Measurements from ENCODE around the gene CALR. TPM values are rescaled to one million over a fixed set of nuclear protein-coding genes. Genes with fewer than 3 reads are reported as not detected.

CALR gene
- polyA plus RNA-seq, 1 donor (not counting 4 experiments of a cell fraction or from before 2014, with no cell fraction given) = 899 TPM

DNA sequence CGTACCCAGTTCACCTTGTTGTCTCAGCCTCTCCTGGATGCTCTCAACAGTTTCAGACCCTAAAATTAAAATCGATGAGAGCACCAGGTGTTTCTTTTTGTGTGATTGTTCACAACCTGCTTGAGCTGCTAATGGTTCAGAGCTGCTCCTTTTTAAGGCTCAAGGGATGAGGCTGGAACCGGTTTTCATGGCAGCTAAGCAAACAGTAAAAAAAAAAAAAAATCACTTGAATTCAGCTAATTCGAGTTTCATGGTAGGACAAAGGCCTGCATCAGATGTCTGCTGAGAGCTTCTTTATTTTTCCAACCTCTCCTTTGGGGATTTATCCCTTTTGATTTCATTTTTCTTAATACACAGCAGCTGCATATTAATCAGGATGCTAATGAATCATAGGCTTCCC is 25.8 kb upstream of the CALR start:
- TF ChIP-seq, protein P1, sequence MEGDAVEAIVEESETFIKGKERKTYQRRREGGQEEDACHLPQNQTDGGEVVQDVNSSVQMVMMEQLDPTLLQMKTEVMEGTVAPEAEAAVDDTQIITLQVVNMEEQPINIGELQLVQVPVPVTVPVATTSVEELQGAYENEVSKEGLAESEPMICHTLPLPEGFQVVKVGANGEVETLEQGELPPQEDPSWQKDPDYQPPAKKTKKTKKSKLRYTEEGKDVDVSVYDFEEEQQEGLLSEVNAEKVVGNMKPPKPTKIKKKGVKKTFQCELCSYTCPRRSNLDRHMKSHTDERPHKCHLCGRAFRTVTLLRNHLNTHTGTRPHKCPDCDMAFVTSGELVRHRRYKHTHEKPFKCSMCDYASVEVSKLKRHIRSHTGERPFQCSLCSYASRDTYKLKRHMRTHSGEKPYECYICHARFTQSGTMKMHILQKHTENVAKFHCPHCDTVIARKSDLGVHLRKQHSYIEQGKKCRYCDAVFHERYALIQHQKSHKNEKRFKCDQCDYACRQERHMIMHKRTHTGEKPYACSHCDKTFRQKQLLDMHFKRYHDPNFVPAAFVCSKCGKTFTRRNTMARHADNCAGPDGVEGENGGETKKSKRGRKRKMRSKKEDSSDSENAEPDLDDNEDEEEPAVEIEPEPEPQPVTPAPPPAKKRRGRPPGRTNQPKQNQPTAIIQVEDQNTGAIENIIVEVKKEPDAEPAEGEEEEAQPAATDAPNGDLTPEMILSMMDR (optimal IDR thresholded peaks at IDR 0.05 in 1 of 3, IDR thresholded peaks at IDR 0.05 in 1 of 3, conservative IDR thresholded peaks at IDR 0.05 in 1 of 3; ENCODE audit: extremely low read depth in 1 of 3, insufficient read depth in 2 of 3, low read length in 3 of 3) = no peak
- no peak for TF ChIP-seq EZH2 (IDR thresholded peaks at IDR 0.05; ENCODE audit: low read length)
- Histone ChIP-seq H3K4me3 (ENCODE audit: control insufficient read depth in 2 of 3, extremely low read depth in 1 of 3, insufficient read depth in 2 of 3, low read depth in 1 of 3, low read length in 3 of 3) (no peak overlapping the region), H2AFZ (ENCODE audit: control insufficient read depth, low read length) (peak overlapping the region; percentile 83), H3K4me2 (ENCODE audit: control insufficient read depth, extremely low read depth, insufficient read depth, low read depth, low read length) (peak overlapping the region; percentile 51), H3K79me2 (ENCODE audit: control insufficient read depth, insufficient read depth, low read length) (no peaks in the 10 kb centered on the region), H3K27me3 (ENCODE audit: control insufficient read depth, extremely low read depth, insufficient read depth, low read length) (no peaks in the 10 kb centered on the region), H3K27ac (ENCODE audit: control insufficient read depth, insufficient read depth, low read length) (no peak overlapping the region), H4K20me1 (ENCODE audit: control insufficient read depth, extremely low read depth, insufficient read depth, low read length) (no peaks in the 10 kb centered on the region), H3K4me1 (ENCODE audit: control insufficient read depth, extremely low read depth, insufficient read depth, low read length) (peaks cover 8% of the 10 kb centered on the region), H3K9me3 (ENCODE audit: control insufficient read depth, low read depth, low read length) (no peaks in the 10 kb centered on the region), H3K9ac (ENCODE audit: control insufficient read depth, extremely low read depth, insufficient read depth, low read length) (no peak overlapping the region), H3K9me1 (ENCODE audit: control insufficient read depth, extremely low read depth, insufficient read depth, low read length) (no peaks in the 10 kb centered on the region), H3K36me3 (ENCODE audit: control insufficient read depth in 2 of 2, extremely low read depth in 1 of 2, insufficient read depth in 2 of 2, low read length in 2 of 2) (no peaks in the 10 kb centered on the region)
- DNase-seq (ENCODE audit: low read depth, low spot score) (no peak), FAIRE-seq (no peak)
- dilution Hi-C loops (cut with MboI; ENCODE audit: extremely low pct_ligation_motif_present, low sequenced_read_pairs) = no loop called here

DNA sequence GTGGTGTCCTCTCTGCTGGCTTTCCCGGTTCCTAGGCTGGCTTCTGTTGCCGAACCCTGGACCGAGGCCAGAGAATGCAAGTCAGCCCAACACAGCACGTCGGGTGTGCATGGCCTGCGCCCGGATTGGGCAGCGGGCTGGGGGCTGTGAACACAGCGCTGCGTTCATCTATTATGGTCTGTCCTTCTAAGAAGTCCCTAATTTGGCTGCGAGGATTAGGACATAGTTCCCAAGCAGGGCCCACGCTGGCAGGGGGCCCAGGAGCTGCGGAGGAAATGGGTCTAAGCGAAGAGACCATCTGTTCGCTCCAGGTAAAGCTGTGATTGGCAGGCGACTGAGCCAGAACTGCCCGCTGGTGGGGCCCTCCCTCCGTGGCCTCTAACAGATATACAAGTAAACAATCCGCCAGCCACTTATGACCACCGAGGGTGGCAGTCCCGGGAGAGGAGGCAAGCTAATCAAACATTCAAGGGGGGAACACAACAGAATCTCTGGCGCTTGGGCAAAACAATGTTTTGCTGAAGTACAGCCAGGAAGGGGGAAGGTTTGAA is 25.3 kb upstream of the CALR start:
- Histone ChIP-seq H3K27ac (ENCODE audit: control insufficient read depth, insufficient read depth, low read length) (no peak overlapping the region), H3K4me3 (ENCODE audit: control insufficient read depth in 2 of 3, extremely low read depth in 1 of 3, insufficient read depth in 2 of 3, low read depth in 1 of 3, low read length in 3 of 3) (peak overlapping the region in 1 of 3 experiments; percentile 10)

More for the DNA sequence above, 25.3 kb upstream of the CALR start:
- TF ChIP-seq, protein P1 (optimal IDR thresholded peaks at IDR 0.05 in 1 of 3, IDR thresholded peaks at IDR 0.05 in 1 of 3, conservative IDR thresholded peaks at IDR 0.05 in 1 of 3; ENCODE audit: extremely low read depth in 1 of 3, insufficient read depth in 2 of 3, low read length in 3 of 3) = no peak
- no peak for TF ChIP-seq EZH2 (IDR thresholded peaks at IDR 0.05; ENCODE audit: low read length)
- dilution Hi-C loops (cut with MboI; ENCODE audit: extremely low pct_ligation_motif_present, low sequenced_read_pairs) = no loop called here
- Histone ChIP-seq H3K9ac (ENCODE audit: control insufficient read depth, extremely low read depth, insufficient read depth, low read length) (peak overlapping the region; percentile 33), H3K9me1 (ENCODE audit: control insufficient read depth, extremely low read depth, insufficient read depth, low read length) (no peaks in the 10 kb centered on the region), H3K4me1 (ENCODE audit: control insufficient read depth, extremely low read depth, insufficient read depth, low read length) (peaks cover 8% of the 10 kb centered on the region), H3K4me2 (ENCODE audit: control insufficient read depth, extremely low read depth, insufficient read depth, low read depth, low read length) (peak overlapping the region; percentile 51), H4K20me1 (ENCODE audit: control insufficient read depth, extremely low read depth, insufficient read depth, low read length) (no peaks in the 10 kb centered on the region), H3K9me3 (ENCODE audit: control insufficient read depth, low read depth, low read length) (no peaks in the 10 kb centered on the region), H3K27me3 (ENCODE audit: control insufficient read depth, extremely low read depth, insufficient read depth, low read length) (no peaks in the 10 kb centered on the region), H3K36me3 (ENCODE audit: control insufficient read depth in 2 of 2, extremely low read depth in 1 of 2, insufficient read depth in 2 of 2, low read length in 2 of 2) (no peaks in the 10 kb centered on the region), H2AFZ (ENCODE audit: control insufficient read depth, low read length) (peak overlapping the region; percentile 83), H3K79me2 (ENCODE audit: control insufficient read depth, insufficient read depth, low read length) (no peaks in the 10 kb centered on the region)
- DNase-seq (ENCODE audit: low read depth, low spot score) (no peak), FAIRE-seq (no peak)

Measured in keratinocyte (primary cell).